Neural progenitor cell (in vitro differentiated cells): ENCODE data around the gene CER1. TPM values are rescaled to one million over a fixed set of nuclear protein-coding genes. Genes with fewer than 3 reads are reported as not detected.

Source experiments
- DNase-seq: peaks from one replicate; pipeline ENCODE4 v3.0.0-alpha.2; 2016; ENCODE audit warnings: low spot score
- H2AFZ ChIP-seq: fragments of 200-600 bp; sonication (generic); replicated peaks from 2 replicates; pipeline ENCODE4 v1.6.1; 2016; ENCODE audit warnings: antibody characterized with exemption
- H3F3A ChIP-seq: fragments of 200-600 bp; sonication (generic); 2 replicates; pipeline ENCODE4 v1.6.1; 2016; ENCODE audit warnings: antibody characterized with exemption, low read depth
- H3K27ac ChIP-seq: fragments of 200-600 bp; sonication (generic); 2 replicates; pipeline ENCODE4 v1.5.1; 2016; ENCODE audit warnings: mild to moderate bottlenecking
- H3K27me3 ChIP-seq: fragments of 200-600 bp; sonication (generic); 2 replicates; pipeline ENCODE4 v1.6.1; 2016; ENCODE audit warnings: mild to moderate bottlenecking, moderate library complexity
- H3K36me3 ChIP-seq: fragments of 200-600 bp; sonication (generic); 2 replicates; pipeline ENCODE4 v1.5.1; 2016
- H3K4me1 ChIP-seq: fragments of 200-600 bp; sonication (generic); 2 replicates; pipeline ENCODE4 v1.6.1; 2016; ENCODE audit warnings: mixed run types
- H3K4me2 ChIP-seq: fragments of 200-600 bp; sonication (generic); 2 replicates; pipeline ENCODE4 v1.6.1; 2016
- H3K4me3 ChIP-seq: fragments of 200-600 bp; sonication (generic); 2 replicates; pipeline ENCODE4 v1.5.1; 2016
- H3K79me2 ChIP-seq: fragments of 200-600 bp; sonication (generic); 2 replicates; pipeline ENCODE4 v1.6.1; 2016; ENCODE audit warnings: low read depth
- H3K9ac ChIP-seq: fragments of 200-600 bp; sonication (generic); 2 replicates; pipeline ENCODE4 v1.6.1; 2016
- H3K9me3 ChIP-seq: fragments of 200-600 bp; sonication (generic); 2 replicates; pipeline ENCODE4 v1.5.1; 2016; ENCODE audit warnings: low read depth
- H4K20me1 ChIP-seq: fragments of 200-600 bp; sonication (generic); 2 replicates; pipeline ENCODE4 v1.6.1; 2016; ENCODE audit warnings: low read depth
- H3K27ac Mint-ChIP-seq: 3 replicates; pipeline ENCODE4 v1.8.0; 2021; ENCODE audit warnings: mixed read lengths
- H3K27me3 Mint-ChIP-seq: 2 replicates; pipeline ENCODE4 v1.8.0; 2022; ENCODE audit warnings: low read depth, mild to moderate bottlenecking, inconsistent platforms, moderate library complexity, mixed read lengths; ENCODE audit not compliant: insufficient read depth
- H3K36me3 Mint-ChIP-seq: 3 replicates; pipeline ENCODE4 v1.8.0; 2021; ENCODE audit warnings: mixed read lengths
- H3K4me1 Mint-ChIP-seq: 3 replicates; pipeline ENCODE4 v1.8.0; 2021; ENCODE audit warnings: mixed read lengths
- H3K4me3 Mint-ChIP-seq: 3 replicates; pipeline ENCODE4 v1.8.0; 2021; ENCODE audit warnings: mild to moderate bottlenecking, moderate library complexity, mixed read lengths
- H3K9me3 Mint-ChIP-seq: 3 replicates; pipeline ENCODE4 v1.8.0; 2020; ENCODE audit warnings: mixed read lengths
- CTCF ChIP-seq: fragments of 200-600 bp; sonication (generic); IDR thresholded peaks from 2 replicates; pipeline ENCODE4 v1.5.1; 2017; ENCODE audit warnings: antibody characterized with exemption, mild to moderate bottlenecking
- EZH2 ChIP-seq: fragments of 200-600 bp; sonication (generic); IDR thresholded peaks from 2 replicates; pipeline ENCODE4 v1.6.1; 2017; ENCODE audit warnings: antibody characterized with exemption, mild to moderate bottlenecking, moderate library complexity
- EZH2phosphoT487 ChIP-seq: fragments of 200-600 bp; sonication (generic); IDR thresholded peaks from 2 replicates; pipeline ENCODE4 v1.6.1; 2017; ENCODE audit warnings: antibody characterized with exemption
- total RNA-seq: library from RNA; depleted of rRNA; stranded (reverse); fragments of >200 nt; gene quantifications from 2 replicates; pipeline ENCODE4 v1.2.3, GENCODE V29; 2015; ENCODE audit warnings: low replicate concordance

Gene CER1
- total RNA-seq, 1 donor from 2014 or later, result 0.11 TPM

GRCh38 chr9:14746626-14747025, 24.1 kb upstream of the CER1 start:
- H3K9me3 Mint-ChIP-seq, result peaks cover 3% of the 10 kb centered on the region
- no peaks in the 10 kb centered on the region for H3K79me2 ChIP-seq
- H4K20me1 ChIP-seq, result no peaks in the 10 kb centered on the region
- H3K4me3 Mint-ChIP-seq, result no peak overlapping the region
- H3K4me3 ChIP-seq, result no peak overlapping the region
- H3K4me1 Mint-ChIP-seq, result peaks cover 16% of the 10 kb centered on the region
- H3K36me3 ChIP-seq, result no peaks in the 10 kb centered on the region
- no peak for TF ChIP-seq EZH2phosphoT487
- no peak for TF ChIP-seq CTCF
- no peak for TF ChIP-seq EZH2
- no peak overlapping the region for H3K27ac ChIP-seq
- no peak overlapping the region for H3K9ac ChIP-seq
- no peaks in the 10 kb centered on the region for H3K27me3 Mint-ChIP-seq
- H3K36me3 Mint-ChIP-seq, result peaks cover 36% of the 10 kb centered on the region
- no peaks in the 10 kb centered on the region for H3F3A ChIP-seq
- H3K9me3 ChIP-seq, result no peaks in the 10 kb centered on the region
- DNase-seq, result no peak
- no peak overlapping the region for H3K4me2 ChIP-seq
- H3K4me1 ChIP-seq, result peaks cover 13% of the 10 kb centered on the region
- no peak overlapping the region for H3K27ac Mint-ChIP-seq
- no peak overlapping the region for H2AFZ ChIP-seq
- no peaks in the 10 kb centered on the region for H3K27me3 ChIP-seq

- TF ChIP-seq EZH2 (no peak), CTCF (no peak), EZH2phosphoT487 (no peak)
- no peak overlapping the region for H3K9ac ChIP-seq
- H3K4me2 ChIP-seq, result no peak overlapping the region
- Mint-ChIP-seq H3K4me3 (no peak overlapping the region), H3K9me3 (peaks cover 3% of the 10 kb centered on the region), H3K36me3 (peaks cover 31% of the 10 kb centered on the region), H3K27me3 (no peaks in the 10 kb centered on the region), H3K27ac (no peak overlapping the region), H3K4me1 (peaks cover 6% of the 10 kb centered on the region)
- H3K27ac ChIP-seq, result no peak overlapping the region
- no peaks in the 10 kb centered on the region for H3F3A ChIP-seq
- no peaks in the 10 kb centered on the region for H3K9me3 ChIP-seq
- no peaks in the 10 kb centered on the region for H4K20me1 ChIP-seq
- no peak overlapping the region for H3K4me3 ChIP-seq
- peaks cover 5% of the 10 kb centered on the region for H3K4me1 ChIP-seq
- H3K36me3 ChIP-seq, result no peaks in the 10 kb centered on the region
- H2AFZ ChIP-seq, result no peak overlapping the region
- no peaks in the 10 kb centered on the region for H3K27me3 ChIP-seq
- H3K79me2 ChIP-seq, result no peaks in the 10 kb centered on the region
- DNase-seq, result no peak
These were observed 22.2 kb upstream of the CER1 start for GRCh38 chr9:14744768-14745167.

- TF ChIP-seq CTCF, result no peak
- TF ChIP-seq EZH2, result no peak
- no peak for TF ChIP-seq EZH2phosphoT487
- Histone ChIP-seq H3K4me3 (no peak overlapping the region), H3K9ac (no peak overlapping the region), H3K27me3 (no peaks in the 10 kb centered on the region), H3K36me3 (no peaks in the 10 kb centered on the region), H3K4me1 (no peaks in the 10 kb centered on the region), H3K27ac (no peak overlapping the region), H3K79me2 (no peaks in the 10 kb centered on the region), H3K9me3 (no peaks in the 10 kb centered on the region), H3F3A (no peaks in the 10 kb centered on the region), H2AFZ (no peak overlapping the region), H3K4me2 (no peak overlapping the region), H4K20me1 (no peaks in the 10 kb centered on the region)
- Mint-ChIP-seq H3K9me3 (peaks cover 3% of the 10 kb centered on the region), H3K4me1 (no peaks in the 10 kb centered on the region), H3K27me3 (no peaks in the 10 kb centered on the region), H3K4me3 (no peak overlapping the region), H3K36me3 (peaks cover 19% of the 10 kb centered on the region), H3K27ac (no peak overlapping the region)
- no peak for DNase-seq
These were observed 18.8 kb upstream of the CER1 start for GRCh38 chr9:14741369-14741768.

- H3K4me3 ChIP-seq, result no peak overlapping the region
- H3F3A ChIP-seq, result no peaks in the 10 kb centered on the region
- H3K27me3 ChIP-seq, result peaks cover under 1% of the 10 kb centered on the region
- no peak overlapping the region for H3K4me3 Mint-ChIP-seq
- H4K20me1 ChIP-seq, result no peaks in the 10 kb centered on the region
- no peaks in the 10 kb centered on the region for H3K27me3 Mint-ChIP-seq
- no peaks in the 10 kb centered on the region for H3K9me3 ChIP-seq
- H3K4me1 ChIP-seq, result no peaks in the 10 kb centered on the region
- no peaks in the 10 kb centered on the region for H3K79me2 ChIP-seq
- DNase-seq, result no peak
- no peak for TF ChIP-seq CTCF
- TF ChIP-seq EZH2, result no peak
- H3K27ac Mint-ChIP-seq, result no peak overlapping the region
- H3K9ac ChIP-seq, result no peak overlapping the region
- H3K9me3 Mint-ChIP-seq, result no peaks in the 10 kb centered on the region
- H3K36me3 Mint-ChIP-seq, result peaks cover 9% of the 10 kb centered on the region
- H3K36me3 ChIP-seq, result no peaks in the 10 kb centered on the region
- H2AFZ ChIP-seq, result no peak overlapping the region
- H3K27ac ChIP-seq, result no peak overlapping the region
- H3K4me2 ChIP-seq, result no peak overlapping the region
- no peaks in the 10 kb centered on the region for H3K4me1 Mint-ChIP-seq
These were observed 10.6 kb upstream of the CER1 start for GRCh38 chr9:14733133-14733532.
